ENCODE measurements around the gene RPL12.

The RPL12 gene

DNA sequence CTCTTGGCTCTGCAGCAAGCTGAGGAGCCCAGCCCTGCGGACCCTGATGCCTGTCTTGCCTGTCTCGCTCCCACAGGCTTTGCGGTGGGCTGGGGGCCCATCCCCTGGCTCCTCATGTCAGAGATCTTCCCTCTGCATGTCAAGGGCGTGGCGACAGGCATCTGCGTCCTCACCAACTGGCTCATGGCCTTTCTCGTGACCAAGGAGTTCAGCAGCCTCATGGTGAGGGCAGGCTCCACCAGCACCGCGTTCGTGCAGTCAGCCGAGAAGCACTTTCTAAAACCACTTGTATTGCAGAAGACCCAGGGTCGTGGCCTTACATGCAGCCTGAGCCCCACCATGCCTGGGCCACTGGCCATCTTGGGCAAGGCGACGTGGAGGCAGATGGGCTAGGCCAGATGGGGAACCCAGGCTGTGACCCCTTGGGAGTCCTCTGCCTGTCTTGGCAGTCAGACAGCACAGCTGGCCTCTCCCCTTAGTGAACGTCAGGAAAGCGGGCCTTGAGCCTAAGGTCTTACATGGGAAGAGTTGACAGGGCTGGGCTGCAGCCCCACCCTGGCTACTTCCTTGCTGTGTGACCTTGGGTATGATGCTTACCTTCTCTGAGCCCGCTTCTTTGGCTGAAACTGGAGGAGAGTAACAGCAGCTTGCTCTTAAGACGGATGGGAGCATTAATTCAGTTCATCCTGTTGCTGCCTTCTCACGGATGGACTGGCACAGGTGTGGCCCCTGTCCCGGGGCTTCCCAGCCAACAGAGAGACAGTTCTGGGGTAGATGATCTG, 45.7 kb downstream of the RPL12 start:
- no peak for DNase-seq (ENCODE audit: extremely low spot score)
- CTCF ChIA-PET, result interaction anchor here (1.1 to 1.8 kb wide), 3 partner anchors 9 to 12 kb away, joined by 3 to 4 read pairs (median 3); partner anchors contain the start of gene SLC2A8
- no peak for TF ChIP-seq CTCF (IDR thresholded peaks at IDR 0.05; ENCODE audit: control extremely low read depth, extremely low read depth, low read depth, missing control alignments)
- POLR2A ChIA-PET, result no interaction called here

DNA sequence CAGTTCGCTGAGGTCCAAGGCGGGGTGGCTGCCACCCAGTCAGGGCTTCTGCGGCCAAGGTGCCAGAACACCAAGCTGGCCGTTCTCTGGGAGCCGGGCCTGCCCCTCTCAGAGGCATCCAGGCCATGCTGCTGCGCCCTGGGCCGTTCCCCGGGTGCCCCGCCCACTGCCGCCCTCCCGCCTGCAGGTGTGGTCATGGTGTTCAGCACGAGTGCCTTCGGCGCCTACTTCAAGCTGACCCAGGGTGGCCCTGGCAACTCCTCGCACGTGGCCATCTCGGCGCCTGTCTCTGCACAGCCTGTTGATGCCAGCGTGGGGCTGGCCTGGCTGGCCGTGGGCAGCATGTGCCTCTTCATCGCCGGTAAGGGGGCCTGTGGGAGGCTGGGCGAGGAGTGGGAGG, 46.6 kb downstream of the RPL12 start:
- no peak for TF ChIP-seq CTCF (IDR thresholded peaks at IDR 0.05; ENCODE audit: control extremely low read depth, extremely low read depth, low read depth, missing control alignments)
- POLR2A ChIA-PET, result interaction anchor here (0.6 kb wide), 1 partner anchor 47 kb away, joined by 3 read pairs; the partner anchor contains the start of genes LRSAM1 and RPL12
- no peak for DNase-seq (ENCODE audit: extremely low spot score)
- CTCF ChIA-PET, result interaction anchor here (1.8 kb wide), 1 partner anchor 12 kb away, joined by 4 read pairs; no protein-coding TSS in a partner anchor

GRCh38 chr9:127403507-127404192, 47.6 kb downstream of the RPL12 start:
- TF ChIP-seq CTCF (IDR thresholded peaks at IDR 0.05; ENCODE audit: control extremely low read depth, extremely low read depth, low read depth, missing control alignments), result no peak
- ChIA-PET POLR2A (no interaction called here), CTCF (interaction anchor here (0.9 kb wide), 1 partner anchor 9 kb away, joined by 3 read pairs; no protein-coding TSS in a partner anchor)
- DNase-seq (ENCODE audit: extremely low spot score), result no peak

GRCh38 chr9:127402401-127403090, 48.7 kb downstream of the RPL12 start:
- ChIA-PET CTCF (no interaction called here), POLR2A (no interaction called here)
- DNase-seq (ENCODE audit: extremely low spot score), result no peak
- TF ChIP-seq CTCF (IDR thresholded peaks at IDR 0.05; ENCODE audit: control extremely low read depth, extremely low read depth, low read depth, missing control alignments), result no peak

GRCh38 chr9:127399736-127400269, 51.4 kb downstream of the RPL12 start:
- CTCF ChIA-PET, result interaction anchor here (1.0 to 1.4 kb wide), 4 partner anchors 10 to 184 kb away, joined by 3 to 11 read pairs (median 5); no protein-coding TSS in a partner anchor
- POLR2A ChIA-PET, result no interaction called here
- DNase-seq (ENCODE audit: extremely low spot score), result no peak
- no peak for TF ChIP-seq CTCF (IDR thresholded peaks at IDR 0.05; ENCODE audit: control extremely low read depth, extremely low read depth, low read depth, missing control alignments)
